Tibial artery (tissue), 4 donors: ENCODE data around the gene KDM2A.

Source experiments
- DNase-seq, 2 donors: peaks; one replicate each; pipeline ENCODE4 v3.0.0-alpha.2; 2019
- H3K27ac ChIP-seq, 2 donors: fragments of 200-600 bp; sonication (generic) in 1 of 2; 1 replicate in 1 of 2; 2 replicates in 1 of 2; pipeline ENCODE4 v1.5.1; 2018 to 2019; ENCODE audit warnings: mild to moderate bottlenecking in 1 of 2
- H3K27me3 ChIP-seq, 2 donors: fragments of 200-600 bp; sonication (generic) in 1 of 2; one replicate each; pipeline versions ENCODE4 v1.5.1 to v1.6.0; 2016 to 2019
- H3K36me3 ChIP-seq, 3 donors: fragments of 200-600 bp; sonication (generic) in 2 of 3; one replicate each; pipeline ENCODE4 v1.5.1; 2016 to 2019; ENCODE audit warnings: mild to moderate bottlenecking in 2 of 3
- H3K4me1 ChIP-seq, 4 donors: fragments of 200-600 bp; sonication (generic) in 2 of 4; 1 replicate in 3 of 4; 2 replicates in 1 of 4; pipeline ENCODE4 v1.5.1; 2016 to 2019
- H3K4me3 ChIP-seq, 2 donors: fragments of 200-600 bp; sonication (generic) in 1 of 2; 1 replicate in 1 of 2; 2 replicates in 1 of 2; pipeline ENCODE4 v1.5.1; 2018 to 2019; ENCODE audit warnings: mild to moderate bottlenecking in 2 of 2
- H3K9me3 ChIP-seq, 3 donors: fragments of 200-600 bp; sonication (generic) in 1 of 3; one replicate each; pipeline ENCODE4 v1.5.1; 2016 to 2019
- intact Hi-C: fragments of 100-400 bp; cut with DNase I; formaldehyde crosslinking; loops from one replicate; pipeline ENCODE4 v1.15.0; 2023; ENCODE audit warnings: low total_unique reads
- TF ChIP-seq, protein P1 (sequence below), 2 experiments: fragments of 200-600 bp in 1 of 2; fragments of 450-650 bp in 1 of 2; IDR thresholded peaks; one replicate each; pipeline ENCODE4 v1.5.1; 2017 to 2019; ENCODE audit warnings: antibody characterized with exemption in 2 of 2, mild to moderate bottlenecking in 1 of 2, moderate library complexity in 1 of 2

Gene KDM2A

DNA sequence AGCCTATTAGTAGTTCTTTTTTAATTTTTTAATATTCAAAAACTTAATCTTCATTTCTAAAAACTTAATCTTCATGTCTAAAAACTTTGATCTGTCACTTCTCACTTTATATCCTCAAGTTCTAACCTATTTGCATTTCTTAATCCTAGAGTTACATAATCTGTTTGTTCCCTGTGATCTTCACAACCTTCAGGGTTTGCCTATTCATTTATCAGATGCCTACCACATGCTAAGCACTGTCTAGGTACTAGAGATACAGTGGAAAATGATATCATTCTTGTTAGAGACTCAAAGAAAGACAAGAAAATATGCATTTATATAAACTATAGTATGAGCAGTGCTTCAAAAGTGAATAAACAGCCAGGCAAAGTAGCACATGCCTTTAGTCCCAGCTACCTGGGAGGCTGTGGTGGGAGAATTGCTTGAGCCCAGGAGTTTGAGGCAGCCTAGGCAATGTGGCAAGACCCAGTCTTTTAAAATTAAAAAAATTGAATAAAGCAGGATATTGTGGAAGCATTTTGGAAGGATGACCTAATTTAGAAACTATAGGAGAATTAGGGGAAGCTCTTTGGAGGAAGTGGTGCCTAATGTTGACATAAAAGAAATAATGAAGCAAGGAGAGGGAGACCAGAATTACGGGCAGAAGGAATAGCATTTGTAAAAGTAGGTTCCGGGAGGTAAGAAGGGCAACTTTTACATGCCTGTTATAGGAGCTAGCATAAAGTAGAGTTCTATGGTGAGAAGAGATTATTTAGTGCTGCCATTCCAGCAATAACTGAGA lies 92.8 kb downstream of the KDM2A start:
- no peak overlapping the region for H3K27ac ChIP-seq
- H3K36me3 ChIP-seq, result peaks cover 46 to 82% (median 49%) of the 10 kb centered on the region in 3 donors
- H3K27me3 ChIP-seq, result no peaks in the 10 kb centered on the region
- DNase-seq, result no peak
- H3K4me1 ChIP-seq, result no peaks in the 10 kb centered on the region
- intact Hi-C loops, result no loop called here
- TF ChIP-seq, protein P1, sequence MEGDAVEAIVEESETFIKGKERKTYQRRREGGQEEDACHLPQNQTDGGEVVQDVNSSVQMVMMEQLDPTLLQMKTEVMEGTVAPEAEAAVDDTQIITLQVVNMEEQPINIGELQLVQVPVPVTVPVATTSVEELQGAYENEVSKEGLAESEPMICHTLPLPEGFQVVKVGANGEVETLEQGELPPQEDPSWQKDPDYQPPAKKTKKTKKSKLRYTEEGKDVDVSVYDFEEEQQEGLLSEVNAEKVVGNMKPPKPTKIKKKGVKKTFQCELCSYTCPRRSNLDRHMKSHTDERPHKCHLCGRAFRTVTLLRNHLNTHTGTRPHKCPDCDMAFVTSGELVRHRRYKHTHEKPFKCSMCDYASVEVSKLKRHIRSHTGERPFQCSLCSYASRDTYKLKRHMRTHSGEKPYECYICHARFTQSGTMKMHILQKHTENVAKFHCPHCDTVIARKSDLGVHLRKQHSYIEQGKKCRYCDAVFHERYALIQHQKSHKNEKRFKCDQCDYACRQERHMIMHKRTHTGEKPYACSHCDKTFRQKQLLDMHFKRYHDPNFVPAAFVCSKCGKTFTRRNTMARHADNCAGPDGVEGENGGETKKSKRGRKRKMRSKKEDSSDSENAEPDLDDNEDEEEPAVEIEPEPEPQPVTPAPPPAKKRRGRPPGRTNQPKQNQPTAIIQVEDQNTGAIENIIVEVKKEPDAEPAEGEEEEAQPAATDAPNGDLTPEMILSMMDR (IDR thresholded peaks at IDR 0.05), result no peak
- no peaks in the 10 kb centered on the region for H3K9me3 ChIP-seq
- no peak overlapping the region for H3K4me3 ChIP-seq

DNA sequence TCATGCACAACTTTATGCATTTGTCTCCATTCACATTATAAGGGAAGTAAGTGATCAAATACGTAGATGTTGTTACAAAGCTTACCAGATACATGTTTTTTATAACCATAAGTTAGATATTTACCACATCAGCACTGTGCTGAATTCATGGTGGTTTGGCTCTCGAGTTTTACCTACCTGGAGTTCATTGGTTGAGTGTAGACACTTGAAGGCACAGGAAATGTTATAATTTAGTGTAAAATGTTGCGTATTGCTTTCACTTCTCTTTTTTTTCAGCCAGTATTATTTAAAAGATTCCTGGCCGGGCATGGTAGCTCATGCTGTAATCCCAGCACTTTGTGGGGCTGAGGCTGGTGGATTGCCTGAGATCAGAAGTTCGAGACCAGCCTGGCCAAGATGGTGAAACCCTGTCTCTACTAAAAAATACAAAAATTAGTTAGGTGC lies 94.1 kb downstream of the KDM2A start:
- intact Hi-C loops, result no loop called here
- no peak overlapping the region for H3K4me3 ChIP-seq
- TF ChIP-seq, protein P1 (IDR thresholded peaks at IDR 0.05), result no peak
- H3K36me3 ChIP-seq, result peaks cover 52 to 86% (median 52%) of the 10 kb centered on the region in 3 donors
- H3K27ac ChIP-seq, result no peak overlapping the region
- no peak for DNase-seq
- H3K27me3 ChIP-seq, result no peaks in the 10 kb centered on the region
- no peaks in the 10 kb centered on the region for H3K9me3 ChIP-seq
- no peaks in the 10 kb centered on the region for H3K4me1 ChIP-seq

DNA sequence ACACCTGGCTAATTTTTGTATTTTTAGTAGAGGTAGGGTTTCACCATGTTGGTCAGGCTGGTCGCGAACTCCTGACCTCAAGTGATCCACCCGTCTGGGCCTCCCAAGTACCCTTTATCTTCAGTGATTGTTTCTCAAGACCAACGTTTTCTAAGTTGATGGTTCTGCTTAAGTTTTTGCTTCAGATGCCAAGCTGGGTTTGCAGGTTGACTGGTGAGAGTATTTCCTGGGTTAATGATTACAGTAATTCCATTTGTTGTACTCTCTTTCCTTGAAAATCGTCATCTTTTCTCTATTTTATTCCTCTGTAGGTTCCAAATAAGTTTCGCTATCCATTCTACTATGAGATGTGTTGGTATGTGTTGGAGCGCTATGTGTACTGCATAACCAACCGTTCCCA lies 108.7 kb downstream of the KDM2A start:
- TF ChIP-seq, protein P1 (IDR thresholded peaks at IDR 0.05), result no peak
- peaks cover 60 to 86% (median 62%) of the 10 kb centered on the region in 3 donors for H3K36me3 ChIP-seq
- no peak overlapping the region for H3K4me3 ChIP-seq
- no peaks in the 10 kb centered on the region for H3K4me1 ChIP-seq
- H3K9me3 ChIP-seq, result no peaks in the 10 kb centered on the region
- intact Hi-C loops, result loop anchor here (10.0 kb wide), 1 partner anchor 143 kb away; no protein-coding TSS in a partner anchor
- no peak overlapping the region for H3K27ac ChIP-seq
- no peak for DNase-seq
- H3K27me3 ChIP-seq, result no peaks in the 10 kb centered on the region

DNA sequence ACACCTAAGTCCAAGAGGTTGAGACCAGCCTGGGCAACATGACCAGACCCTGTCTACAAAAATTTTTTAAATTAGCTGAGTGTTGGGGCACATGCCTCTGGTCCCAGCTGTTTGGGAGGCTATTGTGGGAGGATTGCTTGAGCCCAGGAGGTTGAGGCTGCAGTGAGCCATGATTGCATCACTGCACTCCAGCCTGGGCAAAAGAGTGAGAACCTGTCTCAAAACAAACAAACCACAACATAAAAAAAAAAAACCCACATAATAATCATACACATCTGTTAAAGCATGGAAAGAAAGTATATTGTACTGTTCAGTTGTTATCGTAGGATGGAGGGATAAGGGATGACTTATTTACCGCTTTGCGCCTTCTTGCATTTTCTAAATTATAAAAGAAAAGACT lies 111.3 kb downstream of the KDM2A start:
- Histone ChIP-seq H3K36me3 (peaks cover 47 to 80% (median 48%) of the 10 kb centered on the region in 3 donors), H3K27me3 (no peaks in the 10 kb centered on the region), H3K4me1 (no peaks in the 10 kb centered on the region), H3K9me3 (no peaks in the 10 kb centered on the region), H3K4me3 (no peak overlapping the region), H3K27ac (no peak overlapping the region)
- intact Hi-C loops, result no loop called here
- TF ChIP-seq, protein P1 (IDR thresholded peaks at IDR 0.05), result no peak
- DNase-seq, result no peak

DNA sequence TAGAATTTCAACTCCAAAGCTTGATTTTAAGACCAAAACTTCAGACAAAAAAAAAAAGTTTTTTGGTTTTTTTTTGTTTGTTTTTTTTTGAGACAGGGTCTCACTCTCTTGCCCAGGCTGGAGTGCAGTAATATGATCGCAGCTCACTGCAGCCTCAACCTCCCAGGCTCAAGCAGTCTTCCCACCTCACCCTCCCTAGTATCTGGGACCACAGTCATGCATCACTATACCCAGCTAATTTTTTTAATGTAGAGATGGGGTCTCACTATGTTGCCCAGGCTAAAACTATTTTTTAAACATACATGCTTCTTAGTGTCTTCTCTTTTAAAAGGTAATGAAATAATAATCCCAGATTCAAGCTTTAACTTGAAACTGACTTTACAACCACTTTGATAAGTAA lies 111.8 kb downstream of the KDM2A start:
- intact Hi-C loops, result no loop called here
- H3K36me3 ChIP-seq, result peaks cover 43 to 80% (median 43%) of the 10 kb centered on the region in 3 donors
- TF ChIP-seq, protein P1 (IDR thresholded peaks at IDR 0.05), result no peak
- no peaks in the 10 kb centered on the region for H3K27me3 ChIP-seq
- no peak for DNase-seq
- no peaks in the 10 kb centered on the region for H3K4me1 ChIP-seq
- H3K27ac ChIP-seq, result no peak overlapping the region
- H3K4me3 ChIP-seq, result no peak overlapping the region
- H3K9me3 ChIP-seq, result no peaks in the 10 kb centered on the region
